ENCODE results near the gene SPATA31E1. TPM values are rescaled to one million over a fixed set of nuclear protein-coding genes. Genes with fewer than 3 reads are reported as not detected.

SPATA31E1 gene
- total RNA-seq, 4 donors from 2014 or later: not detected

Other genes with a start within 250 kb of the SPATA31E1 start
- 100 to 1,000 TPM; 113 to 460 (median 173) TPM for gene CTSL, start 156.8 kb upstream of the SPATA31E1 start, total RNA-seq
- not detected for gene SPATA31C1, start 35.1 kb downstream of the SPATA31E1 start, total RNA-seq
- gene CDK20, start 91.7 kb downstream of the SPATA31E1 start, total RNA-seq: 1 to 10 TPM; 2.0 to 6.0 (median 2.1) TPM

All from subcutaneous adipose tissue (tissue), 4 donors.